SU-DHL-6 (cell line): ENCODE measurements around the gene SREK1IP1.

ENCODE experiments used
- H2AFZ ChIP-seq: fragments of 200-600 bp; sonication (generic); 2 replicates; pipeline ENCODE4 v1.6.1; 2014; ENCODE audit warnings: low read depth, mild to moderate bottlenecking, moderate library complexity, mixed read lengths, antibody characterized with exemption, low read length; ENCODE audit not compliant: severe bottlenecking
- H3F3A ChIP-seq: fragments of 200-600 bp; shearing (Covaris generic); 2 replicates; pipeline ENCODE4 v1.6.0; 2016; ENCODE audit warnings: antibody characterized with exemption, mild to moderate bottlenecking; ENCODE audit not compliant: insufficient read depth
- H3K27ac ChIP-seq: fragments of 200-600 bp; sonication (generic); 2 replicates; pipeline ENCODE4 v1.5.1; 2016; ENCODE audit warnings: low read depth, mild to moderate bottlenecking, low read length, moderate library complexity, mixed read lengths
- H3K27me3 ChIP-seq: fragments of 200-600 bp; sonication (generic), shearing (Covaris generic); 2 replicates; pipeline ENCODE4 v1.6.0; 2014; ENCODE audit warnings: mild to moderate bottlenecking, low read length
- H3K36me3 ChIP-seq: fragments of 200-600 bp; sonication (generic); 2 replicates; pipeline ENCODE4 v1.6.1; 2014; ENCODE audit warnings: mild to moderate bottlenecking, low read length, mixed read lengths
- H3K4me2 ChIP-seq: fragments of 300-600, 200-600 bp; shearing (Covaris generic), sonication (generic); 2 replicates; pipeline ENCODE4 v1.6.0; 2014; ENCODE audit warnings: low read length, low read depth, mild to moderate bottlenecking; ENCODE audit not compliant: poor library complexity, severe bottlenecking
- H3K4me3 ChIP-seq: fragments of 200-600 bp; sonication (generic); 2 replicates; pipeline ENCODE4 v1.5.1; 2014; ENCODE audit warnings: antibody characterized with exemption, low read length, mild to moderate bottlenecking, mixed read lengths; ENCODE audit not compliant: insufficient read depth, poor library complexity, severe bottlenecking
- H3K79me2 ChIP-seq: fragments of 200-600 bp; sonication (generic); 2 replicates; pipeline ENCODE4 v1.6.1; 2014; ENCODE audit warnings: mild to moderate bottlenecking, low read length, moderate library complexity; ENCODE audit not compliant: insufficient read depth
- H3K9ac ChIP-seq: fragments of 200-600 bp; sonication (generic); 2 replicates; pipeline ENCODE4 v1.7.0; 2014; ENCODE audit warnings: mild to moderate bottlenecking, low read length
- H3K9me2 ChIP-seq: fragments of 200-600 bp; sonication (generic); replicated peaks from 2 replicates; pipeline ENCODE4 v1.6.1; 2014; ENCODE audit warnings: low read length; ENCODE audit not compliant: insufficient read depth
- H3K9me3 ChIP-seq: fragments of 200-600 bp; sonication (generic); 2 replicates; pipeline ENCODE4 v1.6.1; 2014; ENCODE audit warnings: low read length, mixed read lengths; ENCODE audit not compliant: insufficient read depth
- H4K20me1 ChIP-seq: fragments of 200-600 bp; sonication (generic); 2 replicates; pipeline ENCODE4 v1.6.1; 2014; ENCODE audit warnings: low read depth, mild to moderate bottlenecking, antibody characterized with exemption, low read length, moderate library complexity, mixed read lengths
- EZH2phosphoT487 ChIP-seq: fragments of 200-600 bp; sonication (generic), shearing (Covaris generic); conservative IDR thresholded peaks from 2 replicates; pipeline ENCODE4 v1.6.1; 2018; ENCODE audit warnings: mild to moderate bottlenecking, antibody characterized with exemption, low read length, moderate library complexity, mixed read lengths
- TF ChIP-seq, protein P1 (sequence below): fragments of 200-600 bp; sonication (generic); IDR thresholded peaks from one replicate; pipeline ENCODE4 v1.5.1; 2017; ENCODE audit warnings: antibody characterized with exemption, mild to moderate bottlenecking, low read length, moderate library complexity; ENCODE audit not compliant: insufficient read depth, poor library complexity, severe bottlenecking

The SREK1IP1 gene

DNA sequence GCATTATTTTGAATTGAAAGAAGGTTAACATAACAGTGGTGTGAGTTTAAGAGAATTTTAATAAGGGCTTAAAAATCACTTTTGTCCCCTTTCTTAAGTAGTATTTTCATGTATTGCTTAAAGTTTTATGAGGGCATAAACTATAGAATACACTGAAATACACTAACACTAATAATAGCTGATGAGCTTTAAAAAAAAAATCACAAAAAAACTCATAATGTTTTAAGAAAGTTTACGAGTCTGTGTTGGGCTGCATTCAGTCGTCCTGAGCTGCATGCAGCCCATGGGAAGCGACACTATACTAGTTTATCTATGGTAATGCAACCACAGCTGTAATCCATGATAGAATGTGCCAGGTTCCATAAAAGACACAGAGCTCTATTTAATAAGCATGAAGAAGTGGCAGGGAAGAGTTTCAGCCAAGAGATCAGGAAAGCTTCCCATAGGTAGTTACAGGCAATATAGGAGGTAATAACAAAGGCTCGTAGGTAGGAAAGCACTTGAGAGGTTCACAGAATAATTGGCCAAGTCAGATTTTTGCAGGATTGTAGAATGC, 4.5 kb downstream of the SREK1IP1 start:
- H3F3A ChIP-seq: no peaks in the 10 kb centered on the region
- peaks cover 59% of the 10 kb centered on the region for H3K79me2 ChIP-seq
- no peak overlapping the region for H3K9ac ChIP-seq
- H3K27me3 ChIP-seq: no peaks in the 10 kb centered on the region
- no peak overlapping the region for H2AFZ ChIP-seq
- H3K36me3 ChIP-seq: no peaks in the 10 kb centered on the region
- no peaks in the 10 kb centered on the region for H3K9me3 ChIP-seq
- no peaks in the 10 kb centered on the region for H4K20me1 ChIP-seq
- H3K27ac ChIP-seq: no peak overlapping the region
- H3K4me2 ChIP-seq: no peak overlapping the region
- no peak overlapping the region for H3K4me3 ChIP-seq
- TF ChIP-seq, protein P1, sequence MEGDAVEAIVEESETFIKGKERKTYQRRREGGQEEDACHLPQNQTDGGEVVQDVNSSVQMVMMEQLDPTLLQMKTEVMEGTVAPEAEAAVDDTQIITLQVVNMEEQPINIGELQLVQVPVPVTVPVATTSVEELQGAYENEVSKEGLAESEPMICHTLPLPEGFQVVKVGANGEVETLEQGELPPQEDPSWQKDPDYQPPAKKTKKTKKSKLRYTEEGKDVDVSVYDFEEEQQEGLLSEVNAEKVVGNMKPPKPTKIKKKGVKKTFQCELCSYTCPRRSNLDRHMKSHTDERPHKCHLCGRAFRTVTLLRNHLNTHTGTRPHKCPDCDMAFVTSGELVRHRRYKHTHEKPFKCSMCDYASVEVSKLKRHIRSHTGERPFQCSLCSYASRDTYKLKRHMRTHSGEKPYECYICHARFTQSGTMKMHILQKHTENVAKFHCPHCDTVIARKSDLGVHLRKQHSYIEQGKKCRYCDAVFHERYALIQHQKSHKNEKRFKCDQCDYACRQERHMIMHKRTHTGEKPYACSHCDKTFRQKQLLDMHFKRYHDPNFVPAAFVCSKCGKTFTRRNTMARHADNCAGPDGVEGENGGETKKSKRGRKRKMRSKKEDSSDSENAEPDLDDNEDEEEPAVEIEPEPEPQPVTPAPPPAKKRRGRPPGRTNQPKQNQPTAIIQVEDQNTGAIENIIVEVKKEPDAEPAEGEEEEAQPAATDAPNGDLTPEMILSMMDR: no peak
- no peak for TF ChIP-seq EZH2phosphoT487
- H3K9me2 ChIP-seq: no peaks in the 10 kb centered on the region

DNA sequence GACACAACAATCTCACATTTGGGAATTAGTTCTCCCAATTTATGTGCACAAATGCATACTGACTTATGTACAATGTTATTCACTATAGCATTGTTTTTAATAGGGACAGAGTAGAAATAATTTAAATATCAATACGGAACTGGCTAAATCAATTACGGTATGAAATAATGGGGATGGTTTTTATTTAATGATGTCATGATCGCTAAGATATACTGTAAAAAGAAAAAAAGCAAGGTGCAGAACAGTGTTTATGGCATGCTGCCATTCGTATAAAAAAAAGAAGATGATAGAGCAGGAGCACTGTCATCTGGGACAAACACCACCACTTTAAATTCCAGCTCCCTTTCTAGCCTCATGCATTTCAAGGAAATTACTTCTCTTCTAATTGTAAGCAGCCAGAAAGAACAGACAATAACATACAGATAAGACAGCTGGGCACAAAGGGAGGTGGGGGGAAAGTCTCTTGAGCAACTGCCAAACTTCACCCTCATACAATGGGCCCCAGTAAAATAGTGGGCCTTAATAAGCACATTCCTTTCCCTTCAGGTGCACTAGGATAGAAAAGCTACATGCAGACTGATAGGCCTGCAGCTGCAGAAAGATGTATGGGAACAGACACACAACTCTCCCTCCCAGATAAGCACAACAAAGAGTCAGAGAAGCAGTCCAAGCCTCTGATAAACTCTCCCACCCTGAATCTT, 8.4 kb downstream of the SREK1IP1 start:
- H3F3A ChIP-seq: no peaks in the 10 kb centered on the region
- no peak overlapping the region for H3K4me3 ChIP-seq
- H3K27me3 ChIP-seq: no peaks in the 10 kb centered on the region
- H2AFZ ChIP-seq: no peak overlapping the region
- H3K9me2 ChIP-seq: no peaks in the 10 kb centered on the region
- peaks cover 59% of the 10 kb centered on the region for H3K79me2 ChIP-seq
- TF ChIP-seq EZH2phosphoT487: no peak
- TF ChIP-seq, protein P1: no peak
- no peaks in the 10 kb centered on the region for H3K36me3 ChIP-seq
- no peaks in the 10 kb centered on the region for H4K20me1 ChIP-seq
- H3K9me3 ChIP-seq: no peaks in the 10 kb centered on the region
- H3K9ac ChIP-seq: no peak overlapping the region
- no peak overlapping the region for H3K4me2 ChIP-seq
- no peak overlapping the region for H3K27ac ChIP-seq

DNA sequence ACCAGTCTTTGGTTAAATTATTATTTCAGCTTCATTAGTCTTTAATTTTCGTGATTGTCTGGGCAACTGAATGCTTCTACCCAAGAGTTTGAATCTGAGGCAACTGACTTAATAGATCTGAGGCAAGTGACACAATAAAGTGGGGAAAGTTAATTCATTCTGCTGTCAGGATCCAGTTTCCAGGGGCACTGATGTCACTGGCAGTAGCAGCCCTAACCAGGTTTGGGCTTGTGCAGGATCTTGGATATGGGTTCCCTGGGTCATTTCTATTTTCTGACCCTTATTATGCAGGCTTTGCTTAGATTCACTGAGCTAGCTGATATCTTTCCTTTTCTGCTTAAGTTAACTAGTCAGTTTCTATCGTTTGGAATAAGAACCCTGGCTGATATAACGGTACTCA, 9.6 kb downstream of the SREK1IP1 start:
- peaks cover 50% of the 10 kb centered on the region for H3K79me2 ChIP-seq
- no peak overlapping the region for H3K4me2 ChIP-seq
- H3K36me3 ChIP-seq: no peaks in the 10 kb centered on the region
- H3F3A ChIP-seq: no peaks in the 10 kb centered on the region
- no peak overlapping the region for H3K9ac ChIP-seq
- H4K20me1 ChIP-seq: no peaks in the 10 kb centered on the region
- H3K4me3 ChIP-seq: no peak overlapping the region
- TF ChIP-seq EZH2phosphoT487: no peak
- TF ChIP-seq, protein P1: no peak
- no peak overlapping the region for H2AFZ ChIP-seq
- H3K27me3 ChIP-seq: no peaks in the 10 kb centered on the region
- no peaks in the 10 kb centered on the region for H3K9me3 ChIP-seq
- H3K27ac ChIP-seq: no peak overlapping the region
- no peaks in the 10 kb centered on the region for H3K9me2 ChIP-seq
